H1 (cell line): Measurements from ENCODE around the gene AMT. TPM values are rescaled to one million over a fixed set of nuclear protein-coding genes. Genes with fewer than 3 reads are reported as not detected.

Experiments
- ATF3 ChIP-seq: IDR thresholded peaks from 2 replicates; pipeline ENCODE4 v1.6.1; 2011; ENCODE audit warnings: low read depth, mild to moderate bottlenecking, low read length; ENCODE audit not compliant: insufficient read depth
- TEAD4 ChIP-seq: IDR thresholded peaks from 2 replicates; pipeline ENCODE4 v1.6.1; 2012; ENCODE audit warnings: low read depth, low read length, inconsistent platforms, mixed read lengths
- polyA plus RNA-seq, 7 experiments: library from polyadenylated mRNA; depleted of rRNA in 3 of 7; stranded (reverse) in 5 of 7; unstranded in 2 of 7; fragments of >200 nt in 5 of 7; fragments of 200-250 nt in 2 of 7; gene quantifications; 1 replicate in 5 of 7; 2 replicates in 1 of 7; 4 replicates in 1 of 7; pipeline versions ENCODE4 v1.2.1 to v1.2.3, GENCODE V29; 2011 to 2013; ENCODE audit warnings: missing spikeins in 2 of 7, mixed read lengths in 2 of 7
- total RNA-seq: library from RNA; stranded (reverse); fragmentation: NEBNext Ultra II Directional; extraction: Animal tissue kit (Norgen Biotek cat#: 25700); gene quantifications from 2 replicates; pipeline ENCODE4 v1.2.1, GENCODE V29; 2021

AMT gene
- total and polyA plus RNA-seq, 2 of the 8 experiments (the other 6 are each of a cell fraction or from before 2014, with no cell fraction given) = 46.5 to 92.4 TPM

DNA sequence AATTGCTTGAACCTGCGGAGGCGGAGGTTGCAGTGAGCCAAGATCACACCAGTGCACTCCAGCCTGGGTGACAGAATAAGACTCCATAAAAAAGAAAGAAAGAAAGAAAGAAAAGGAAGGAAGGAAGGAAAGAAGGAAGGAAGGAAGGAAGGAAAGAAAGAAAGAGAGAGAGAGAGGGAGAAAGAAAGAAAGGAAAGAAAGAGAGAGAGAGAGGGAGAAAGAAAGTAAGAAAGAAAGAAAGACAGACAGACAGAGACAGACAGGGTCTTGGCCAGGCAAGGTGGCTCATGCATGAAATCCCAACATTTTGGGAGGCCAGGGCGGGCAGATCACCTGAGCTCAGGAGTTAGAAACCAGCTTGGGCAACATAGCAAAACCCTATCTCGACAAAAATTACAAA is 31.3 kb upstream of the AMT start (continued):
- TF ChIP-seq ATF3 (no peak), TEAD4 (no peak)
